H1 (cell line): ENCODE measurements around the gene SH3YL1. TPM values are rescaled to one million over a fixed set of nuclear protein-coding genes. Genes with fewer than 3 reads are reported as not detected.

Experiments used
- CTCF ChIA-PET: fragments of 300-600 bp; sonication (Branson Sonifier 250); formaldehyde crosslinking; loops from one replicate; lab custom pipeline; 2021; ENCODE audit not compliant: partially characterized antibody; lab: Charles Lee
- POLR2A ChIA-PET: fragments of 300-600 bp; sonication (Branson Sonifier 250); formaldehyde crosslinking; loops from one replicate; lab custom pipeline; 2021; ENCODE audit warnings: inconsistent platforms; ENCODE audit not compliant: partially characterized antibody; lab: Charles Lee
- DNase-seq, 2 experiments: peaks; one replicate each; pipeline versions ENCODE4 v3.0.0 to v3.0.0-alpha.2; 2010 to 2022; ENCODE audit warnings: low spot score in 2 of 2, low read depth in 1 of 2, mixed read lengths in 1 of 2
- FAIRE-seq: peaks from 2 replicates; lab custom pipeline; 2011; peaks lifted over from hg19 to GRCh38; lab: Jason Lieb, UNC
- H2AFZ ChIP-seq: 2 replicates; pipeline ENCODE4 v1.8.1; 2012; ENCODE audit warnings: low read length, inconsistent platforms
- H2AK5ac ChIP-seq: 2 replicates; pipeline ENCODE4 v1.6.1; 2013; ENCODE audit warnings: low read depth, low read length
- H2BK120ac ChIP-seq: replicated peaks from 2 replicates; pipeline ENCODE3; 2013; ENCODE audit warnings: low read depth, low read length, inconsistent platforms
- H2BK12ac ChIP-seq: 2 replicates; pipeline ENCODE4 v1.6.1; 2013; ENCODE audit warnings: low read depth, low read length
- H2BK15ac ChIP-seq: 2 replicates; pipeline ENCODE4 v1.6.1; 2013; ENCODE audit warnings: low read length
- H2BK20ac ChIP-seq: 2 replicates; pipeline ENCODE4 v1.6.1; 2013; ENCODE audit warnings: low read length
- H2BK5ac ChIP-seq: 2 replicates; pipeline ENCODE4 v1.6.1; 2013; ENCODE audit warnings: low read depth, low read length
- H3K14ac ChIP-seq: 2 replicates; pipeline ENCODE4 v1.6.1; 2013; ENCODE audit warnings: inconsistent platforms; ENCODE audit not compliant: insufficient read length
- H3K18ac ChIP-seq: 2 replicates; pipeline ENCODE4 v1.6.1; 2013; ENCODE audit warnings: low read length; ENCODE audit errors: extremely low read depth
- H3K23ac ChIP-seq: 2 replicates; pipeline ENCODE4 v1.6.1; 2013; ENCODE audit warnings: inconsistent platforms; ENCODE audit not compliant: insufficient read length
- H3K23me2 ChIP-seq: 2 replicates; pipeline ENCODE4 v1.6.1; 2013; ENCODE audit warnings: low read depth, low read length
- H3K27ac ChIP-seq: 2 replicates; pipeline ENCODE4 v1.6.1; 2011; ENCODE audit warnings: low read depth, low read length, inconsistent platforms
- H3K27me3 ChIP-seq, 4 experiments: replicated peaks in 1 of 4; 1 replicate in 1 of 4; 2 replicates in 3 of 4; pipeline versions ENCODE4 v1.6.1 to v1.8.1; 2011 to 2013; ENCODE audit warnings: low read length in 3 of 4, mild to moderate bottlenecking in 3 of 4, inconsistent platforms in 2 of 4, mixed read lengths in 2 of 4, moderate library complexity in 1 of 4; ENCODE audit not compliant: control insufficient read depth in 3 of 4, insufficient read depth in 3 of 4; ENCODE audit errors: extremely low read depth in 1 of 4
- H3K36me3 ChIP-seq, 4 experiments: 2 replicates each; pipeline versions ENCODE4 v1.6.1 to v1.8.1; 2011 to 2013; ENCODE audit warnings: mild to moderate bottlenecking in 4 of 4, low read length in 3 of 4, moderate library complexity in 2 of 4, control low read depth in 1 of 4, inconsistent platforms in 1 of 4; ENCODE audit not compliant: insufficient read depth in 4 of 4, control insufficient read depth in 2 of 4
- H3K4ac ChIP-seq: replicated peaks from 2 replicates; pipeline ENCODE3; 2013; ENCODE audit warnings: low read length, low read depth, mixed read lengths, inconsistent platforms; ENCODE audit not compliant: insufficient read length
- H3K4me1 ChIP-seq, 4 experiments: replicated peaks in 1 of 4; 1 replicate in 1 of 4; 2 replicates in 3 of 4; pipeline versions ENCODE4 v1.6.1 to v1.8.1; 2011 to 2013; ENCODE audit warnings: low read length in 3 of 4, inconsistent platforms in 2 of 4, mixed read lengths in 1 of 4; ENCODE audit not compliant: insufficient read depth in 4 of 4, control insufficient read depth in 3 of 4
- H3K4me2 ChIP-seq, 2 experiments: 2 replicates each; pipeline versions ENCODE4 v1.6.1 to v1.8.1; 2011 to 2013; ENCODE audit warnings: low read depth in 2 of 2, low read length in 2 of 2, control low read depth in 1 of 2, inconsistent platforms in 1 of 2, mild to moderate bottlenecking in 1 of 2; ENCODE audit not compliant: insufficient read depth in 1 of 2
- H3K4me3 ChIP-seq, 4 experiments: fragments of 200-600, 300-600 bp in 1 of 4; sonication (generic), shearing (Covaris generic), sonication (Bioruptor Twin) in 1 of 4; 2 replicates each; pipeline versions ENCODE4 v1.5.1 to v1.8.1; 2011 to 2016; ENCODE audit warnings: low read length in 4 of 4, low read depth in 3 of 4, control low read depth in 2 of 4, inconsistent platforms in 2 of 4, mild to moderate bottlenecking in 2 of 4, mixed read lengths in 1 of 4, moderate library complexity in 1 of 4; ENCODE audit not compliant: insufficient read depth in 2 of 4; ENCODE audit errors: extremely low read depth in 1 of 4
- H3K56ac ChIP-seq: replicated peaks from 2 replicates; pipeline ENCODE3; 2013; ENCODE audit warnings: low read depth, mild to moderate bottlenecking, mixed read lengths, low read length, inconsistent platforms; ENCODE audit not compliant: insufficient read length
- H3K79me1 ChIP-seq: 2 replicates; pipeline ENCODE4 v1.6.1; 2013; ENCODE audit warnings: low read depth, low read length, control low read depth
- H3K79me2 ChIP-seq, 2 experiments: 2 replicates each; pipeline versions ENCODE4 v1.6.1 to v1.8.1; 2012 to 2013; ENCODE audit warnings: low read length in 2 of 2, mild to moderate bottlenecking in 2 of 2, inconsistent platforms in 1 of 2; ENCODE audit not compliant: insufficient read depth in 2 of 2, control insufficient read depth in 1 of 2
- H3K9ac ChIP-seq, 4 experiments: replicated peaks in 1 of 4; 1 replicate in 1 of 4; 2 replicates in 3 of 4; pipeline versions ENCODE4 v1.6.1 to v1.8.1; 2011 to 2013; ENCODE audit warnings: low read depth in 3 of 4, low read length in 3 of 4, control low read depth in 2 of 4, mild to moderate bottlenecking in 2 of 4, moderate library complexity in 2 of 4, inconsistent platforms in 1 of 4; ENCODE audit errors: extremely low read depth in 1 of 4
- H3K9me3 ChIP-seq, 2 experiments: 2 replicates each; pipeline versions ENCODE4 v1.6.1 to v1.8.1; 2012 to 2013; ENCODE audit warnings: mild to moderate bottlenecking in 2 of 2, moderate library complexity in 2 of 2, control low read depth in 1 of 2, inconsistent platforms in 1 of 2, low read depth in 1 of 2, low read length in 1 of 2, mixed read lengths in 1 of 2; ENCODE audit not compliant: insufficient read depth in 2 of 2
- H4K20me1 ChIP-seq, 2 experiments: replicated peaks in 1 of 2; 2 replicates each; pipeline versions ENCODE3 to v1.8.1; 2011 to 2013; ENCODE audit warnings: inconsistent platforms in 2 of 2, low read length in 2 of 2, mild to moderate bottlenecking in 1 of 2; ENCODE audit not compliant: insufficient read depth in 2 of 2, control insufficient read depth in 1 of 2
- H4K5ac ChIP-seq: 2 replicates; pipeline ENCODE4 v1.6.1; 2013; ENCODE audit warnings: low read length, low read depth, mixed read lengths, inconsistent platforms; ENCODE audit not compliant: insufficient read length
- H4K8ac ChIP-seq: 2 replicates; pipeline ENCODE4 v1.8.0; 2013; ENCODE audit warnings: mild to moderate bottlenecking, moderate library complexity, low read length, inconsistent platforms; ENCODE audit not compliant: insufficient read depth; ENCODE audit errors: extremely low read depth
- H4K91ac ChIP-seq: replicated peaks from 2 replicates; pipeline ENCODE3; 2013; ENCODE audit warnings: low read length, mixed read lengths, inconsistent platforms; ENCODE audit not compliant: insufficient read length
- BRCA1 ChIP-seq: IDR thresholded peaks from 2 replicates; pipeline ENCODE4 v1.6.1; 2012; ENCODE audit warnings: low read depth, low read length, improper control_type of control experiment
- JUND ChIP-seq: IDR thresholded peaks from 2 replicates; pipeline ENCODE4 v1.6.1; 2011; ENCODE audit warnings: mild to moderate bottlenecking, improper control_type of control experiment, low read length
- MAFK ChIP-seq: IDR thresholded peaks from 2 replicates; pipeline ENCODE4 v1.6.1; 2012; ENCODE audit warnings: low read depth, mild to moderate bottlenecking, improper control_type of control experiment, low read length
- WGBS, 2 experiments: shearing (Covaris generic) in 1 of 2; methylation state at CpG; one replicate each; pipeline versions ENCODE4 v1.1.6 to v1.1.7; 2013 to 2015; ENCODE audit warnings: low lambda C conversion rate in 2 of 2, mixed read lengths in 2 of 2, inconsistent platforms in 1 of 2, low coverage in 1 of 2, missing lambda C conversion rate in 1 of 2; ENCODE audit not compliant: insufficient replicate concordance in 2 of 2, insufficient coverage in 1 of 2, insufficient read length in 1 of 2; ENCODE audit errors: extremely low coverage in 1 of 2, missing lambda C conversion rate in 1 of 2; 5-methylcytosine and 5-hydroxymethylcytosine counted together
- polyA plus RNA-seq, 7 experiments: library from polyadenylated mRNA; depleted of rRNA in 3 of 7; stranded (reverse) in 5 of 7; unstranded in 2 of 7; fragments of >200 nt in 5 of 7; fragments of 200-250 nt in 2 of 7; gene quantifications; 1 replicate in 5 of 7; 2 replicates in 1 of 7; 4 replicates in 1 of 7; pipeline versions ENCODE4 v1.2.1 to v1.2.3, GENCODE V29; 2011 to 2013; ENCODE audit warnings: missing spikeins in 2 of 7, mixed read lengths in 2 of 7
- total RNA-seq: library from RNA; stranded (reverse); fragmentation: NEBNext Ultra II Directional; extraction: Animal tissue kit (Norgen Biotek cat#: 25700); gene quantifications from 2 replicates; pipeline ENCODE4 v1.2.1, GENCODE V29; 2021

The SH3YL1 gene
- total and polyA plus RNA-seq, 2 of the 8 experiments (the other 6 are each of a cell fraction or from before 2014, with no cell fraction given) = 13.6 to 37.2 TPM

- Histone ChIP-seq H2AK5ac (no peak overlapping the region), H2BK12ac (no peak overlapping the region), H4K5ac (no peak overlapping the region), H4K91ac (no peak overlapping the region), H4K8ac (no peak overlapping the region), H2BK20ac (no peak overlapping the region), H3K4me1 (no peaks in the 10 kb centered on the region), H3K4me3 (no peak overlapping the region), H2BK5ac (no peak overlapping the region), H2AFZ (no peak overlapping the region), H3K18ac (no peak overlapping the region), H2BK120ac (no peak overlapping the region), H3K4me2 (no peak overlapping the region), H3K4ac (no peak overlapping the region), H3K23ac (no peak overlapping the region), H3K9me3 (no peaks in the 10 kb centered on the region), H3K79me1 (no peaks in the 10 kb centered on the region), H3K23me2 (no peaks in the 10 kb centered on the region), H3K14ac (no peak overlapping the region), H3K36me3 (no peaks in the 10 kb centered on the region), H4K20me1 (no peaks in the 10 kb centered on the region), H2BK15ac (no peak overlapping the region), H3K79me2 (no peaks in the 10 kb centered on the region), H3K27ac (no peak overlapping the region), H3K56ac (no peak overlapping the region), H3K9ac (no peak overlapping the region), H3K27me3 (peaks cover 0 to 2% (median 0%) of the 10 kb centered on the region in 4 experiments; a peak in 1 of 7 replicates)
- DNase-seq (no peak), FAIRE-seq (no peak)
- ChIA-PET POLR2A (no interaction called here), CTCF (interaction anchor here (1.0 to 1.2 kb wide), 4 partner anchors 10 to 121 kb away, joined by 3 to 5 read pairs (median 3); no protein-coding TSS in a partner anchor)
- WGBS, 2 experiments = 91% methylated on average over 3 of the region's 3 CpGs; no CpG with 5 or more reads in 1 of the 2 experiments
- TF ChIP-seq MAFK = no peak
- TF ChIP-seq JUND = no peak
- TF ChIP-seq BRCA1 = no peak
These were observed 94.1 kb downstream of the SH3YL1 start for GRCh38 chr2:169741-170140.

Other genes starting within 250 kb of the SH3YL1 start
- 13.2 and 15.4 TPM in 2 replicates for gene FAM110C, start 217.5 kb downstream of the SH3YL1 start, total RNA-seq
- 3.4 and 4.8 TPM in 2 replicates for gene FAM110C, start 217.5 kb downstream of the SH3YL1 start, polyA plus RNA-seq (2011; rRNA removed)
- 150 and 155 TPM in 2 replicates for gene ACP1, start 915 bp upstream of the SH3YL1 start, total RNA-seq
- gene ACP1, start 915 bp upstream of the SH3YL1 start, polyA plus RNA-seq (2011; rRNA removed) = 78.7 and 115 TPM in 2 replicates
- gene ALKAL2, start 24.1 kb upstream of the SH3YL1 start, total RNA-seq = 10.4 and 11.5 TPM in 2 replicates
- gene ALKAL2, start 24.1 kb upstream of the SH3YL1 start, polyA plus RNA-seq (2011; rRNA removed) = 4.3 and 4.6 TPM in 2 replicates